Activated CD4-positive, alpha-beta T cell treated with anti-CD3 and anti-CD28 coated beads, Interleukin-2, amount 50 U/mL, for 16 hours (primary cell): Measurements from ENCODE around the gene MRGPRX4.

Experiments used
- DNase-seq: peaks from one replicate; pipeline ENCODE4 v3.0.0-alpha.2; 2020

MRGPRX4 gene

DNA sequence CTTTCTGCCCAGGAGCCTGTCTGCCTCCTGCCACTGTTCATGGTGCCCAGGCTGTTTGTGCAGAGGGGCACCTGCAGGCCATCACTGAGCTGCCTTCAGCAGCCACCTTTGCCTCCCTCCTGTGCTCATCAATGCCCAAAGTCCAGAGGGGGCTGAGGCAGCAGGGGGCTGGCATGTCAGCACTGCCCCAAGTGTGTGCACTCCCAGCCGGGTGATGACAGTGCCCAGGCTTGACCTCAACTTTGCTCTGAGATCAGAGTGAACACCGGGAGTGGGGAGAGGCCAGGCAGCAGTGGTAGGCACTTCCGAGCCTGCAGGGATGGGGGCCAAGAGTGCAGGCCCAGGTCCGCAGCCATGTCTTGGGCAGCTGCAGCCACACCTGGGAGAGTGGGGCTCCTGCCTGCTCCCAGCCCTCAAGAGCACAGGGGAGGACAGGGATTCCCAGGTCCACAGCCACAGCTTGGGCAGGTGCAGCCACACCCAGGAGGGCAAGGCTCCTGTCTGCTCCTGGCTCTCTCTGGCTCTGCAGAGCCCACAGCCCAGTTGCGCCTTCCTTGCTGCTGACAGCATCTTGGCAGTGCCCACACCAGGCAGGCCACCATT is 48.7 kb downstream of the MRGPRX4 start:
- DNase-seq = no peak

DNA sequence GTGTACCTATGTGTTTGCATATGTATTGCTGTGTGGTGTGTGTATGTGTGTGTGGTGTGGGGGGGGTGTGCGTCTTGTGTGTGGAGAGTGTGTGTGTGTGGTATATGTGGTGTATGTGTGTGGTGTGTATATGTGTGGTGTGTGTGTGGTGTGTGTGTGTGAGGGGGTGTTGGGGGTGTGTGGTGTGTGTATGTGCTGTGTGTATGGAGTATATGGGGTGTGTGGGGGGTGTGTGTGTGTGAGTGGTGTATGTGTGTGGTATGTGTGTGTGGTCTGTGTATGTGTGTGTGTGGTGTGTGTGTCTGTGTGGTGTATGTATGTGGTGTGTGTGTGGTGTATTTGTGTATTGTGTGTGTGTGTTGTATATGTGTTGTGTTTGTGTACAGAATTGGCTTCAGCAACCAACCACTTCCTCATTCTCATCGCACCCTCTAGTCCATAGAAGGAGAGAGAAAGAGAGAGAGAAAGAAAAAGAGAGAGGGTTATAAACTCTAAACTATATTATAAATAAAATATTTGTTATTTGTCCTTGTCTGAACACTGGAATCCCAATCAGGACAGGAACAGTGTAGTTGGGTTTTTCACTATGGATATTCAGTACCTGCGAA is 50.3 kb downstream of the MRGPRX4 start:
- no peak for DNase-seq
